Heart left ventricle (tissue), 16 donors: ENCODE results near the gene ERFE. TPM values are rescaled to one million over a fixed set of nuclear protein-coding genes. Genes with fewer than 3 reads are reported as not detected.

ENCODE experiments used
- ATAC-seq, 4 donors: fragments of 200-7000 bp; cut with Tn5 transposase; one replicate each; pipeline ENCODE4 v1.9.1; 2020 to 2022; ENCODE audit warnings: moderate library complexity in 4 of 4, mild to moderate bottlenecking in 3 of 4, moderate number of reproducible peaks in 1 of 4
- DNase-seq, 5 donors: peaks; one replicate each; pipeline ENCODE4 v3.0.0-alpha.2; 2020
- H3K27ac ChIP-seq, 12 donors: fragments of 200-600 bp; sonication (generic) in 4 of 12; one replicate each; pipeline versions ENCODE4 v1.5.0 to v1.8.0; 2016 to 2022; ENCODE audit warnings: mild to moderate bottlenecking in 2 of 12
- H3K27me3 ChIP-seq, 9 donors: fragments of 200-600 bp; sonication (generic) in 2 of 9; one replicate each; pipeline versions ENCODE4 v1.5.1 to v1.8.0; 2016 to 2022; ENCODE audit warnings: mild to moderate bottlenecking in 3 of 9
- H3K36me3 ChIP-seq, 9 donors: fragments of 200-600 bp; sonication (generic) in 2 of 9; one replicate each; pipeline versions ENCODE4 v1.5.0 to v1.8.0; 2018 to 2022; ENCODE audit warnings: mild to moderate bottlenecking in 2 of 9
- H3K4me1 ChIP-seq, 12 donors: fragments of 200-600 bp; sonication (generic) in 4 of 12; one replicate each; pipeline versions ENCODE4 v1.5.0 to v1.8.0; 2016 to 2022; ENCODE audit warnings: mild to moderate bottlenecking in 3 of 12
- H3K4me3 ChIP-seq, 12 donors: fragments of 200-600 bp; sonication (generic) in 4 of 12; one replicate each; pipeline versions ENCODE4 v1.5.0 to v1.8.0; 2017 to 2022; ENCODE audit warnings: mild to moderate bottlenecking in 9 of 12, moderate library complexity in 4 of 12
- H3K9me3 ChIP-seq, 12 donors: fragments of 200-600 bp; sonication (generic) in 4 of 12; one replicate each; pipeline versions ENCODE4 v1.5.0 to v1.8.0; 2016 to 2022; ENCODE audit warnings: mild to moderate bottlenecking in 1 of 12
- POLR2A ChIP-seq, 2 donors: fragments of 450-650 bp; IDR thresholded peaks; one replicate each; pipeline ENCODE4 v1.6.1; 2017; ENCODE audit warnings: antibody characterized with exemption in 2 of 2, mild to moderate bottlenecking in 2 of 2, moderate library complexity in 2 of 2
- WGBS, 4 donors: extraction: QIAGEN DNeasy Blood & Tissue Kit in 2 of 4; methylation state at CpG; one replicate each; pipeline versions ENCODE4 v1.1.5 to v1.1.7; 2013 to 2018; 5-methylcytosine and 5-hydroxymethylcytosine counted together
- intact Hi-C, 10 donors: fragments of 100-400 bp; cut with DNase I; formaldehyde crosslinking; loops; one replicate each; pipeline versions ENCODE4 v1.11.1 to v1.14.2; 2022
- polyA plus RNA-seq, 2 donors: library from polyadenylated mRNA; stranded (reverse); fragments of 200-250 nt; gene quantifications; one replicate each; pipeline ENCODE4 v1.2.3, GENCODE V29; 2013
- total RNA-seq, 9 donors: library from RNA; depleted of rRNA in 2 of 9; stranded (reverse); fragments of >200 nt in 2 of 9; fragmentation: NEBNext Ultra II Directional in 3 of 9; extraction: Animal tissue kit (Norgen Biotek cat#: 25700) in 3 of 9; gene quantifications; one replicate each; pipeline versions ENCODE4 v1.1.0 to v1.2.4, GENCODE V29; 2016 to 2023
- TF ChIP-seq, protein P1 (sequence below), 12 donors: fragments of 200-600 bp; sonication (generic) in 4 of 12; IDR thresholded peaks; one replicate each; pipeline versions ENCODE4 v1.5.0 to v1.8.0; 2018 to 2022; ENCODE audit warnings: antibody characterized with exemption in 12 of 12, mild to moderate bottlenecking in 5 of 12
- donor health status: ischemic (EF 13 %, LVEDD 7.1; RV severe dilation, severe dysfunction).
- donor health status: healthy with polysubstance abuse.
- donor health status: DM: no; HTN: yes; CAD: no.
- donor health status: DM: no; HTN: no; CAD: no.
- donor health status: ischemic (EF 25% LVEDD 6.9; RV normal size, moderate dysfunction).
- donor health status: ischemic (EF 25% LVEDD 5.7; RV mildly dilated, moderate dysfunction).
- donor health status: healthy.
- donor health status: DM: yes; HTN: yes; CAD: no.
- donor health status: ischemic (EF 35%, LVEDD 5.7; RV mildly dilated, moderate dysfunction).
- donor health status: nonischemic (EF 11% LVEDD 7.7; RV severe dilation, severe dysfunction).
- donor health status: DM: yes; HTN: yes; CAD: no.
- donor health status: PGD.
- donor health status: ischemic (EF 29% LVEDD 5.4; RV normal size, mild dysfunction).
- donor health status: nonischemic (EF 23%, LVEDD 6.1; RV moderate dilation, normal function).

ERFE gene
- total and polyA plus RNA-seq, 11 donors, result 0.08 to 1.8 (median 0.48) TPM; not detected in 3

DNA sequence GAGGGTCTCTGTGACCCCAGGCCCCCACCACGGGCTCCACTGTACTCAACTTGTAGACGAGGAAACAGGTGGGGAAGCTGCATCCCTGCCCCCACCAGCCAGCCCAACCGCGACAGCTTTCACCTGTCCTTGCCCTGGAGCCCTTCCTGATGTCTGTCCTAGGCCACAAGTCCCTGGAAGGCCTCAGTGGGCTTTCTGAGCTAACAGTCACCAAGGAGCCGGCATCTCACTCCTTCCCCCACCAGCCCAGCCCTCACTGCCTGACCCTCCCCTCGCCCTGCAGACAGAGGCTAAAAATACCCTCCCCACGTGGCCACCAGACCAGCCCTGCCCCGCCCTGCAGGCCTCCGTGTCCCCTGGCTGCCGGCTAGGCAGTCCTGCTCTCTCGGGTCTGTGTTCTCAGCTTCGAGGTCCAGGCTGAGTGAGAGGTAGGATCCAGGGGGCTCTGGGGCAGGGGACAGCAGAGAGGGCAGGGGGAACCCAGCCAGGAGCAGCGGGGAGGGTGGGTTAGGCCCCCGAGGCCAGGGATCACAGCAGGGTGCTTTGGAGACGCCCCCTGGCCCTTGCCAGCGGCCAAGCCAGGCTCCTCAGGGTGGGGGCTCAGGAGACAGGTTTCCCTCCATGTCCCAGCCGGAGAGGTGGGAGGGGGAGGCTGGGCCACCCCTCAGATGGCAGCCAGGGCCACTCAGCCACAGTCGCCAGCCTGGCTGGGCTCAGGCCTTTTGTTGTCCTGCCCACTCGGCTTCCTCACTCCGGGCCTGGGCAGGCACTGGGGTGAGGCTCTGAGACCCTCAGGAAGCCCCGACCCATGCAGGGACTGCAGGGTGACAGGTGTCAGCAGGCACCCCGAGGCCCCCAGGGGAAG is 20.2 kb upstream of the ERFE start, which contains the start of gene KLHL30:
Gene KLHL30 (plus strand): TSS at position 338 of the 865 bp plus-strand sequence. CDS start 2,087 bp downstream, outside the sequence.
- no peaks in the 10 kb centered on the region for H3K9me3 ChIP-seq
- no peaks in the 10 kb centered on the region for H3K27me3 ChIP-seq
- H3K27ac ChIP-seq, result peak within 1 kb of the TSS; percentile 73 to 96 (median 86)
- DNase-seq (peak in 4 of 5 donors; percentile 81 to 89 (median 85)), ATAC-seq (peak; percentile 86 to 94 (median 88))
- peaks cover 0 to 60% (median 28%) of the 10 kb centered on the region in 12 donors for H3K4me1 ChIP-seq
- 27 to 38% (median 34%) methylated on average over 14 to 22 of the region's 22 CpGs for WGBS, 4 donors
- peak within 1 kb of the TSS in 11 of 12 donors; percentile 22 to 56 (median 45) for H3K4me3 ChIP-seq
- H3K36me3 ChIP-seq, result peaks cover 0 to 8% (median 0%) of the 10 kb centered on the region in 9 donors
- intact Hi-C loops, result loop anchor here in 4 of 10 donors (1.0 to 5.0 kb wide), 4 partner anchors 76 to 281 kb away; partner anchors contain the start of genes RAMP1 (in 1 of the 4) and SCLY (in 1 of the 4)
- TF ChIP-seq, protein P1, sequence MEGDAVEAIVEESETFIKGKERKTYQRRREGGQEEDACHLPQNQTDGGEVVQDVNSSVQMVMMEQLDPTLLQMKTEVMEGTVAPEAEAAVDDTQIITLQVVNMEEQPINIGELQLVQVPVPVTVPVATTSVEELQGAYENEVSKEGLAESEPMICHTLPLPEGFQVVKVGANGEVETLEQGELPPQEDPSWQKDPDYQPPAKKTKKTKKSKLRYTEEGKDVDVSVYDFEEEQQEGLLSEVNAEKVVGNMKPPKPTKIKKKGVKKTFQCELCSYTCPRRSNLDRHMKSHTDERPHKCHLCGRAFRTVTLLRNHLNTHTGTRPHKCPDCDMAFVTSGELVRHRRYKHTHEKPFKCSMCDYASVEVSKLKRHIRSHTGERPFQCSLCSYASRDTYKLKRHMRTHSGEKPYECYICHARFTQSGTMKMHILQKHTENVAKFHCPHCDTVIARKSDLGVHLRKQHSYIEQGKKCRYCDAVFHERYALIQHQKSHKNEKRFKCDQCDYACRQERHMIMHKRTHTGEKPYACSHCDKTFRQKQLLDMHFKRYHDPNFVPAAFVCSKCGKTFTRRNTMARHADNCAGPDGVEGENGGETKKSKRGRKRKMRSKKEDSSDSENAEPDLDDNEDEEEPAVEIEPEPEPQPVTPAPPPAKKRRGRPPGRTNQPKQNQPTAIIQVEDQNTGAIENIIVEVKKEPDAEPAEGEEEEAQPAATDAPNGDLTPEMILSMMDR (IDR thresholded peaks at IDR 0.05), result no peak
- peak in 1 of 2 donors; percentile 36 for TF ChIP-seq POLR2A (IDR thresholded peaks at IDR 0.05)

DNA sequence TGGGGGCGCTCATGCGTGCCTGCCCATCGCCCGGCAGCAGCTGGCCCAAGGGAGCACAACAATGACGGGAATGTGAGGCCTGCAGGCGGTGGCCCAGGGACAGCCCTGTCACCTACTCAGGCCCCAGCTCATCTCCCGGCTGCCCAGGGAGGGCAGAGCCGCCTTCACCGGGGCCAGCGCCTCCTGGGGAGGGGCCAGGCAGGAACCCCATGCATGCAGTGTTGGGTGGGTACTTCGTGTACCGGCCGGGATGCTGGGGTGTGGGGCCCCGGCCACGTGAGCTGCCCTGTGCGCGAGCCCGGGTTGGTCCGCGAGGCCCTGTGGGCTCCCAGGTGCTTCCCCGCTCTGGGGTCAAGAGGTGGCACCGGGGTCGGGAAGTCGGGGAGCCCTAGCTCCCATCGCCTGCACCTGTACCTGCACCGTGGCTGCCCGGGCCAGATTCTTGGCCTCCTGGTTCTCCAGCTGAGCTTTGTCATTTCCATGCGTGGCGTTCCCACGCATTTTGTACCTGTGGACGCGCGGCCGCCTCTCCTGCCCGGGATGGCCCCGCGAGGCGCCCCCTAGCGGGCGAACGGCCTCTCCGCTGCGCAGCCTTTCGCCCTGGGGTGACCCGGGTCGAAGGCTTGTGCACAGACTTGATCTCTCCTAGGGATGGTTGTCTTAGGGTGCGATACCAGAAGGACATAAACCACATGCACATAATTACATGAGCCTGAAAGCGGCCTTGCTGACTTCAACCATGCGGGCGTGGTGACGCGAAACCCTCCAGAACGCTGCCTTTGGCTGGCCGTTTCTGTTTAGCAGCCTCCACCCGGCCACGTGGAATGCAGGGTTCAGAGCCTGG is 19.4 kb upstream of the ERFE start:
- peak overlapping the region; percentile 73 to 96 (median 86) for H3K27ac ChIP-seq
- H3K36me3 ChIP-seq, result peaks cover 0 to 8% (median 0%) of the 10 kb centered on the region in 9 donors
- H3K9me3 ChIP-seq, result no peaks in the 10 kb centered on the region
- peak overlapping the region in 11 of 12 donors; percentile 22 to 56 (median 45) for H3K4me3 ChIP-seq
- no peaks in the 10 kb centered on the region for H3K27me3 ChIP-seq
- DNase-seq (peak in 1 of 5 donors; percentile 55), ATAC-seq (peak; percentile 27 to 51 (median 40))
- intact Hi-C loops, result loop anchor here in 7 of 10 donors (1.0 to 10.0 kb wide), 5 partner anchors 77 to 285 kb away; partner anchors contain the start of genes RAMP1 (in 4 of the 7) and SCLY (in 1 of the 7)
- 35 to 47% (median 38%) methylated on average over 27 to 56 of the region's 56 CpGs for WGBS, 4 donors
- peaks cover 0 to 65% (median 32%) of the 10 kb centered on the region in 12 donors for H3K4me1 ChIP-seq
- TF ChIP-seq, protein P1 (IDR thresholded peaks at IDR 0.05), result peak in 11 of 12 donors; percentile 52 to 74 (median 62)
- no peak for TF ChIP-seq POLR2A (IDR thresholded peaks at IDR 0.05)

GRCh38 chr2:238140040-238140439 is 18.7 kb upstream of the ERFE start:
- peak overlapping the region in 1 of 12 donors; percentile 91 for H3K27ac ChIP-seq
- ATAC-seq, result no peak
- no peak for DNase-seq
- 77 to 94% (median 86%) methylated on average over 4 to 7 of the region's 7 CpGs for WGBS, 4 donors
- no peaks in the 10 kb centered on the region for H3K9me3 ChIP-seq
- no peaks in the 10 kb centered on the region for H3K27me3 ChIP-seq
- peak overlapping the region in 1 of 12 donors; percentile 49 for H3K4me3 ChIP-seq
- TF ChIP-seq, protein P1 (IDR thresholded peaks at IDR 0.05), result no peak
- no peak for TF ChIP-seq POLR2A (IDR thresholded peaks at IDR 0.05)
- intact Hi-C loops, result loop anchor here in 3 of 10 donors (5.0 to 10.0 kb wide), 2 partner anchors 283 to 285 kb away; partner anchors contain the start of gene RAMP1 (in 3 of the 3)
- peaks cover 0 to 8% (median 0%) of the 10 kb centered on the region in 9 donors for H3K36me3 ChIP-seq
- H3K4me1 ChIP-seq, result peaks cover 0 to 65% (median 32%) of the 10 kb centered on the region in 12 donors
